ENCODE measurements around the gene CABLES2.

CABLES2 gene

GRCh38 chr20:62398120-62398821, 8.8 kb downstream of the CABLES2 start:
- Histone ChIP-seq H3K36me3 (ENCODE audit: insufficient read depth, low read length) (peaks cover 1% of the 10 kb centered on the region), H3K4me2 (ENCODE audit: low read length) (no peak overlapping the region), H3K27me3 (ENCODE audit: control insufficient read depth, insufficient read depth, low read length) (no peaks in the 10 kb centered on the region), H3K9me3 (replicated peaks; ENCODE audit: low read length) (no peaks in the 10 kb centered on the region), H3K4me3 (ENCODE audit: low read length) (no peak overlapping the region), H3K9ac (ENCODE audit: low read depth, low read length) (no peak overlapping the region), H3K4me1 (ENCODE audit: control insufficient read depth, insufficient read depth, low read length) (no peaks in the 10 kb centered on the region)

- Histone ChIP-seq H3K4me3 (ENCODE audit: low read length) (no peak overlapping the region), H3K4me1 (ENCODE audit: control insufficient read depth, insufficient read depth, low read length) (no peaks in the 10 kb centered on the region), H3K27me3 (ENCODE audit: control insufficient read depth, insufficient read depth, low read length) (no peaks in the 10 kb centered on the region), H3K9me3 (replicated peaks; ENCODE audit: low read length) (no peaks in the 10 kb centered on the region), H3K9ac (ENCODE audit: low read depth, low read length) (no peak overlapping the region), H3K4me2 (ENCODE audit: low read length) (no peak overlapping the region), H3K36me3 (ENCODE audit: insufficient read depth, low read length) (peaks cover 4% of the 10 kb centered on the region)
Measured at GRCh38 chr20:62396367-62397239, 10.5 kb downstream of the CABLES2 start.

GRCh38 chr20:62395311-62396242, 11.5 kb downstream of the CABLES2 start:
- H3K9me3 ChIP-seq (replicated peaks; ENCODE audit: low read length) = no peaks in the 10 kb centered on the region
- H3K4me2 ChIP-seq (ENCODE audit: low read length) = no peak overlapping the region
- no peak overlapping the region for H3K4me3 ChIP-seq (ENCODE audit: low read length)
- H3K4me1 ChIP-seq (ENCODE audit: control insufficient read depth, insufficient read depth, low read length) = no peaks in the 10 kb centered on the region
- no peak overlapping the region for H3K9ac ChIP-seq (ENCODE audit: low read depth, low read length)
- H3K27me3 ChIP-seq (ENCODE audit: control insufficient read depth, insufficient read depth, low read length) = no peaks in the 10 kb centered on the region
- H3K36me3 ChIP-seq (ENCODE audit: insufficient read depth, low read length) = peaks cover 10% of the 10 kb centered on the region

- Histone ChIP-seq H3K9me3 (replicated peaks; ENCODE audit: low read length) (no peaks in the 10 kb centered on the region), H3K4me2 (ENCODE audit: low read length) (no peak overlapping the region), H3K27me3 (ENCODE audit: control insufficient read depth, insufficient read depth, low read length) (no peaks in the 10 kb centered on the region), H3K4me3 (ENCODE audit: low read length) (no peak overlapping the region), H3K4me1 (ENCODE audit: control insufficient read depth, insufficient read depth, low read length) (no peaks in the 10 kb centered on the region), H3K36me3 (ENCODE audit: insufficient read depth, low read length) (peaks cover 19% of the 10 kb centered on the region), H3K9ac (ENCODE audit: low read depth, low read length) (no peak overlapping the region)
Measured at GRCh38 chr20:62394248-62395245, 12.5 kb downstream of the CABLES2 start.

GRCh38 chr20:62393830-62394229, 13.3 kb downstream of the CABLES2 start:
- Histone ChIP-seq H3K9ac (ENCODE audit: low read depth, low read length) (no peak overlapping the region), H3K9me3 (replicated peaks; ENCODE audit: low read length) (no peaks in the 10 kb centered on the region), H3K4me2 (ENCODE audit: low read length) (no peak overlapping the region), H3K27me3 (ENCODE audit: control insufficient read depth, insufficient read depth, low read length) (no peaks in the 10 kb centered on the region), H3K4me1 (ENCODE audit: control insufficient read depth, insufficient read depth, low read length) (peaks cover 1% of the 10 kb centered on the region), H3K36me3 (ENCODE audit: insufficient read depth, low read length) (peaks cover 27% of the 10 kb centered on the region), H3K4me3 (ENCODE audit: low read length) (no peak overlapping the region)

- H3K4me2 ChIP-seq (ENCODE audit: low read length) = no peak overlapping the region
- no peaks in the 10 kb centered on the region for H3K9me3 ChIP-seq (replicated peaks; ENCODE audit: low read length)
- peaks cover 32% of the 10 kb centered on the region for H3K36me3 ChIP-seq (ENCODE audit: insufficient read depth, low read length)
- H3K9ac ChIP-seq (ENCODE audit: low read depth, low read length) = no peak overlapping the region
- no peak overlapping the region for H3K4me3 ChIP-seq (ENCODE audit: low read length)
- peaks cover 7% of the 10 kb centered on the region for H3K4me1 ChIP-seq (ENCODE audit: control insufficient read depth, insufficient read depth, low read length)
- no peaks in the 10 kb centered on the region for H3K27me3 ChIP-seq (ENCODE audit: control insufficient read depth, insufficient read depth, low read length)
Measured at GRCh38 chr20:62393335-62393665, 13.8 kb downstream of the CABLES2 start.

GRCh38 chr20:62392621-62393334, 14.3 kb downstream of the CABLES2 start:
- Histone ChIP-seq H3K4me1 (ENCODE audit: control insufficient read depth, insufficient read depth, low read length) (peaks cover 12% of the 10 kb centered on the region), H3K36me3 (ENCODE audit: insufficient read depth, low read length) (peaks cover 36% of the 10 kb centered on the region), H3K9me3 (replicated peaks; ENCODE audit: low read length) (no peaks in the 10 kb centered on the region), H3K4me2 (ENCODE audit: low read length) (no peak overlapping the region), H3K9ac (ENCODE audit: low read depth, low read length) (no peak overlapping the region), H3K4me3 (ENCODE audit: low read length) (no peak overlapping the region), H3K27me3 (ENCODE audit: control insufficient read depth, insufficient read depth, low read length) (no peaks in the 10 kb centered on the region)

GRCh38 chr20:62392077-62392418, 15.0 kb downstream of the CABLES2 start:
- Histone ChIP-seq H3K4me3 (ENCODE audit: low read length) (no peak overlapping the region), H3K36me3 (ENCODE audit: insufficient read depth, low read length) (peaks cover 43% of the 10 kb centered on the region), H3K4me2 (ENCODE audit: low read length) (no peak overlapping the region), H3K27me3 (ENCODE audit: control insufficient read depth, insufficient read depth, low read length) (no peaks in the 10 kb centered on the region), H3K9me3 (replicated peaks; ENCODE audit: low read length) (no peaks in the 10 kb centered on the region), H3K4me1 (ENCODE audit: control insufficient read depth, insufficient read depth, low read length) (peaks cover 14% of the 10 kb centered on the region), H3K9ac (ENCODE audit: low read depth, low read length) (no peak overlapping the region)

GRCh38 chr20:62391165-62392076, 15.7 kb downstream of the CABLES2 start:
- peaks cover 14% of the 10 kb centered on the region for H3K4me1 ChIP-seq (ENCODE audit: control insufficient read depth, insufficient read depth, low read length)
- H3K9ac ChIP-seq (ENCODE audit: low read depth, low read length) = no peak overlapping the region
- H3K4me2 ChIP-seq (ENCODE audit: low read length) = no peak overlapping the region
- peaks cover 43% of the 10 kb centered on the region for H3K36me3 ChIP-seq (ENCODE audit: insufficient read depth, low read length)
- H3K27me3 ChIP-seq (ENCODE audit: control insufficient read depth, insufficient read depth, low read length) = no peaks in the 10 kb centered on the region
- no peak overlapping the region for H3K4me3 ChIP-seq (ENCODE audit: low read length)
- no peaks in the 10 kb centered on the region for H3K9me3 ChIP-seq (replicated peaks; ENCODE audit: low read length)
